ENCODE data around the gene CFH. TPM values are rescaled to one million over a fixed set of nuclear protein-coding genes. Genes with fewer than 3 reads are reported as not detected.

Gene CFH
- total and polyA plus RNA-seq, 9 of the 15 experiments (the other 6 are each of a cell fraction or from before 2014, with no cell fraction given) = 31.6 to 107 (median 48.3) TPM

- FAIRE-seq = no peak
- in situ Hi-C loops (cut with MboI) = loop anchor here (25.0 kb wide), 1 partner anchor 624 kb away; no protein-coding TSS in a partner anchor
- CTCF ChIA-PET (ENCODE audit: low intra/inter-chr PET ratio) = no interaction called here
These were observed 86.9 kb downstream of the CFH start for GRCh38 chr1:196738730-196739129.

More at GRCh38 chr1:196738730-196739129, 86.9 kb downstream of the CFH start:
- no peaks in the 10 kb centered on the region for H4K20me1 ChIP-seq (replicated peaks; ENCODE audit: control insufficient read depth, insufficient read depth, low read length)
- intact Hi-C loops (cut with micrococcal nuclease) = no loop called here
- H3K27me3 ChIP-seq (ENCODE audit: control insufficient read depth in 2 of 2, insufficient read depth in 2 of 2, low read length in 2 of 2) = no peaks in the 10 kb centered on the region
- ATAC-seq (no peak), DNase-seq (ENCODE audit: extremely low read depth in 1 of 4, low spot score in 3 of 4) (no peak)
- BruUV-seq (replicated peaks) = no TSS peak
- H3K79me2 ChIP-seq (ENCODE audit: control insufficient read depth, insufficient read depth, low read length) = no peaks in the 10 kb centered on the region
- H3K36me3 ChIP-seq (ENCODE audit: control insufficient read depth, insufficient read depth, low read length) = peaks cover 25% of the 10 kb centered on the region
- no peak overlapping the region for H3K4me2 ChIP-seq (ENCODE audit: insufficient read depth, low read length)
- no peaks in the 10 kb centered on the region for H3K9me1 ChIP-seq (ENCODE audit: control insufficient read depth, insufficient read depth, low read length)
- H3K9ac ChIP-seq (ENCODE audit: insufficient read depth in 1 of 2, low read depth in 2 of 2, low read length in 2 of 2) = no peak overlapping the region
- H2AFZ ChIP-seq (ENCODE audit: low read depth, low read length) = no peak overlapping the region
- no peaks in the 10 kb centered on the region for H3K4me1 ChIP-seq (replicated peaks in 1 of 2; ENCODE audit: control insufficient read depth in 2 of 2, insufficient read depth in 2 of 2, low read length in 2 of 2)
- no peak for TF ChIP-seq ZFP91 (CRISPR knock-in tag; IDR thresholded peaks at IDR 0.05)
- TF ChIP-seq TRIM28 (IDR thresholded peaks at IDR 0.05) = peak; percentile 81; the same call in 1 of the 2 replicates
- peak in 1 of 2 experiments; percentile 90; a peak in 1 of 3 replicates for TF ChIP-seq CBX3 (IDR thresholded peaks at IDR 0.05; ENCODE audit: borderline replicate concordance in 1 of 2, low read length in 2 of 2)
- no peak for TF ChIP-seq MAZ (CRISPR knock-in tag; conservative IDR thresholded peaks at IDR 0.05 in 1 of 2, IDR thresholded peaks at IDR 0.05 in 1 of 2)
- TF ChIP-seq DPF2 (IDR thresholded peaks at IDR 0.05) = no peak
- peak; percentile 32 for TF ChIP-seq ZFP36 (IDR thresholded peaks at IDR 0.05; ENCODE audit: low read depth, low read length, partially characterized antibody)
- no peak for TF ChIP-seq TGIF2 (CRISPR knock-in tag; IDR thresholded peaks at IDR 0.05)
- TF ChIP-seq SREBF2 (CRISPR knock-in tag; IDR thresholded peaks at IDR 0.05) = no peak
- no peak for TF ChIP-seq ZFX (CRISPR knock-in tag; IDR thresholded peaks at IDR 0.05)
- TF ChIP-seq BHLHE40 (IDR thresholded peaks at IDR 0.05; ENCODE audit: low read length) = no peak
- TF ChIP-seq POLR2B (IDR thresholded peaks at IDR 0.05; ENCODE audit: low read depth, partially characterized antibody) = no peak
- no peak for TF ChIP-seq FUS (optimal IDR thresholded peaks at IDR 0.05; ENCODE audit: low read depth, low read length)
- TF ChIP-seq ZNF280A (IDR thresholded peaks at IDR 0.05; ENCODE audit: low read depth, partially characterized antibody) = peak; percentile 14
- TF ChIP-seq TBP (optimal IDR thresholded peaks at IDR 0.05; ENCODE audit: low read depth, low read length) = no peak
- peak; percentile 81; the same call in 1 of the 2 replicates for TF ChIP-seq CBX5 (IDR thresholded peaks at IDR 0.05; ENCODE audit: borderline replicate concordance, low read depth)
- TF ChIP-seq ZKSCAN1 (IDR thresholded peaks at IDR 0.05; ENCODE audit: low read depth, low read length) = no peak
- TF ChIP-seq CBX1 (IDR thresholded peaks at IDR 0.05; ENCODE audit: low read depth) = 0 out of 2 replicates have a peak, but pooled peaks have one; percentile 61
- TF ChIP-seq NKRF (IDR thresholded peaks at IDR 0.05; ENCODE audit: borderline replicate concordance) = no peak
- no peak for TF ChIP-seq ZNF75A (CRISPR knock-in tag; IDR thresholded peaks at IDR 0.05)
- H3K9me3 ChIP-seq (replicated peaks; ENCODE audit: control insufficient read depth, insufficient read depth, low read depth, low read length) = peaks cover 4% of the 10 kb centered on the region; the same call in 1 of the 2 replicates
- no peak overlapping the region for H3K27ac ChIP-seq (ENCODE audit: extremely low read depth, low read depth, low read length)
- POLR2A ChIA-PET = no interaction called here
- no peak overlapping the region for H3K4me3 ChIP-seq

All from K562 (cell line).